ENCODE data around the gene BTBD3. TPM values are rescaled to one million over a fixed set of nuclear protein-coding genes. Genes with fewer than 3 reads are reported as not detected.

Gene BTBD3
- total and polyA plus RNA-seq, 2 donors (not counting 3 experiments of a cell fraction or from before 2014, with no cell fraction given), result 18.6 to 29.3 TPM

GRCh38 chr20:11922561-11922960, 4.9 kb downstream of the BTBD3 start:
- ChIA-PET CTCF (no interaction called here), POLR2A (no interaction called here)
- Histone ChIP-seq H4K20me1 (replicated peaks; ENCODE audit: control insufficient read depth, extremely low read depth, insufficient read depth, low read length) (no peaks in the 10 kb centered on the region), H3K4me2 (ENCODE audit: insufficient read depth, low read length) (no peak overlapping the region), H3K4me3 (replicated peaks in 1 of 3; ENCODE audit: insufficient read depth in 1 of 3, low read depth in 1 of 3, low read length in 3 of 3) (no peak overlapping the region), H3K36me3 (ENCODE audit: control insufficient read depth in 2 of 2, extremely low read depth in 1 of 2, insufficient read depth in 2 of 2, low read length in 2 of 2) (peaks cover 2 to 13% of the 10 kb centered on the region in 2 experiments), H3K79me2 (ENCODE audit: control insufficient read depth, insufficient read depth, low read length) (peaks cover 2% of the 10 kb centered on the region), H3K27me3 (ENCODE audit: control insufficient read depth in 2 of 2, insufficient read depth in 2 of 2, low read length in 2 of 2) (no peaks in the 10 kb centered on the region), H3K27ac (ENCODE audit: insufficient read depth, low read depth, low read length) (no peak overlapping the region), H3K9ac (replicated peaks; ENCODE audit: extremely low read depth, insufficient read depth, low read length) (no peak overlapping the region), H2AFZ (ENCODE audit: low read depth, low read length) (no peak overlapping the region), H3K9me1 (replicated peaks; ENCODE audit: control insufficient read depth, extremely low read depth, insufficient read depth, low read length) (no peaks in the 10 kb centered on the region), H3K9me3 (replicated peaks; ENCODE audit: control insufficient read depth, insufficient read depth, low read length) (no peaks in the 10 kb centered on the region), H3K4me1 (ENCODE audit: control insufficient read depth, extremely low read depth, insufficient read depth, low read length) (peaks cover 3% of the 10 kb centered on the region)
- no peak for TF ChIP-seq GATA2 (IDR thresholded peaks at IDR 0.05; ENCODE audit: insufficient read depth, insufficient read length, low read depth, low read length)
- no peak for TF ChIP-seq CTCF (IDR thresholded peaks at IDR 0.05; ENCODE audit: extremely low read depth in 1 of 2, insufficient read depth in 1 of 2, low read depth in 1 of 2, low read length in 2 of 2)
- no peak for TF ChIP-seq JUN (IDR thresholded peaks at IDR 0.05; ENCODE audit: borderline replicate concordance, insufficient read depth, insufficient read length, low read depth)
- BruUV-seq (replicated peaks), result no TSS peak
- intact Hi-C loops (cut with micrococcal nuclease), result no loop called here
- dilution Hi-C loops (cut with MboI; ENCODE audit: extremely low pct_ligation_motif_present, low sequenced_read_pairs), result no loop called here
- no peak for FAIRE-seq
- no peak for DNase-seq (ENCODE audit: low read depth, low spot score)

GRCh38 chr20:11924923-11925322, 7.2 kb downstream of the BTBD3 start:
- no peaks in the 10 kb centered on the region for H3K9me1 ChIP-seq (replicated peaks; ENCODE audit: control insufficient read depth, extremely low read depth, insufficient read depth, low read length)
- no peak overlapping the region for H2AFZ ChIP-seq (ENCODE audit: low read depth, low read length)
- no peaks in the 10 kb centered on the region for H3K79me2 ChIP-seq (ENCODE audit: control insufficient read depth, insufficient read depth, low read length)
- intact Hi-C loops (cut with micrococcal nuclease), result no loop called here
- peaks cover 2 to 15% of the 10 kb centered on the region in 2 experiments for H3K36me3 ChIP-seq (ENCODE audit: control insufficient read depth in 2 of 2, extremely low read depth in 1 of 2, insufficient read depth in 2 of 2, low read length in 2 of 2)
- H3K9ac ChIP-seq (replicated peaks; ENCODE audit: extremely low read depth, insufficient read depth, low read length), result no peak overlapping the region
- TF ChIP-seq MAX (IDR thresholded peaks at IDR 0.05; ENCODE audit: insufficient read depth, insufficient read length), result no peak
- TF ChIP-seq MYC (IDR thresholded peaks at IDR 0.05; ENCODE audit: low read depth, low read length), result no peak
- TF ChIP-seq POLR2AphosphoS5 (IDR thresholded peaks at IDR 0.05; ENCODE audit: insufficient read depth, low read depth, low read length), result no peak
- TF ChIP-seq JUN (IDR thresholded peaks at IDR 0.05; ENCODE audit: borderline replicate concordance, insufficient read depth, insufficient read length, low read depth), result no peak
- TF ChIP-seq CTCF (IDR thresholded peaks at IDR 0.05; ENCODE audit: extremely low read depth in 1 of 2, insufficient read depth in 1 of 2, low read depth in 1 of 2, low read length in 2 of 2), result no peak
- TF ChIP-seq FOS (IDR thresholded peaks at IDR 0.05; ENCODE audit: borderline replicate concordance, insufficient read depth, low read length), result no peak
- no peak for TF ChIP-seq EZH2 (IDR thresholded peaks at IDR 0.05; ENCODE audit: borderline replicate concordance, low read depth, low read length, severe bottlenecking)
- no peak for TF ChIP-seq GATA2 (IDR thresholded peaks at IDR 0.05; ENCODE audit: insufficient read depth, insufficient read length, low read depth, low read length)
- no peak for TF ChIP-seq POLR2A (IDR thresholded peaks at IDR 0.05; ENCODE audit: low read depth, low read length)
- POLR2A ChIA-PET, result no interaction called here
- CTCF ChIA-PET, result no interaction called here
- no TSS peak for BruUV-seq (replicated peaks)
- no peak overlapping the region for H3K4me3 ChIP-seq (replicated peaks in 1 of 3; ENCODE audit: insufficient read depth in 1 of 3, low read depth in 1 of 3, low read length in 3 of 3)
- no peaks in the 10 kb centered on the region for H4K20me1 ChIP-seq (replicated peaks; ENCODE audit: control insufficient read depth, extremely low read depth, insufficient read depth, low read length)
- no peak for FAIRE-seq
- no peak overlapping the region for H3K27ac ChIP-seq (ENCODE audit: insufficient read depth, low read depth, low read length)
- dilution Hi-C loops (cut with MboI; ENCODE audit: extremely low pct_ligation_motif_present, low sequenced_read_pairs), result no loop called here
- no peaks in the 10 kb centered on the region for H3K9me3 ChIP-seq (replicated peaks; ENCODE audit: control insufficient read depth, insufficient read depth, low read length)
- DNase-seq (ENCODE audit: low read depth, low spot score), result no peak
- no peak overlapping the region for H3K4me2 ChIP-seq (ENCODE audit: insufficient read depth, low read length)
- no peaks in the 10 kb centered on the region for H3K4me1 ChIP-seq (ENCODE audit: control insufficient read depth, extremely low read depth, insufficient read depth, low read length)
- no peaks in the 10 kb centered on the region for H3K27me3 ChIP-seq (ENCODE audit: control insufficient read depth in 2 of 2, insufficient read depth in 2 of 2, low read length in 2 of 2)

Measured in endothelial cell of umbilical vein (primary cell).